ENCODE data around the gene CBFA2T3.

DNA sequence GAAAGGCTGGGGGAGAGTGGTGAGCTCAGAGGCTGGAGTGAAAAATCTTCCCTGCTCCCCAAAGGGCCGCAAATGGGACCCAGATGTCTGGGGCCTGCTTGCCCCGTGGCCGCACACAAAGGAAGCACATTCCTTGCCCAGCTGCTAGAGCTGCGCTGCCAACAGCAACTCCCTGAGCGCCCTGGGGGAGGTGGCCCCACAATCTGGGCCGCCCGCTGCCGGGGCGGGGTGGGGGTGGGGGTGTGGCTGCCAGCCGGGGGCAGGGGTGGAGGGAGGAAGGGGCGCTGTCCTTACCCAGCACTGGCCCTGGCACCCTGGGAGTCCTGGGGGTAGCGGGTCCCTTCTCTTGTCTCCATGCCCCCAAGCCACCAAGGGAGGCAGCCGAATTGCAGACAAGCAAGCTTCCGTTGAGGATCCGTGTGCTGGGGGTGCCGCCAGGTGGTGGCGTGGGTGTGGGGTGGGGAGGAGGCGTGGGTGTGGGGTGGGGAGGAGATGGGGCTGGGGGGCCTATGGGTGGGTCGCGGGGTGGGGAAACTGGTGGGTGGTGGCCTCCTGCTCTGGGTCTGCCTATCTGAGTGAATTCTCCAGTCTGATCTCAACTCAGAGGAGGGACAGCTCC is 62.1 kb downstream of the CBFA2T3 start:
- TF ChIP-seq SIN3A (IDR thresholded peaks at IDR 0.05; ENCODE audit: borderline replicate concordance, insufficient read depth, low read depth, low read length): no peak
- TF ChIP-seq, protein P1, sequence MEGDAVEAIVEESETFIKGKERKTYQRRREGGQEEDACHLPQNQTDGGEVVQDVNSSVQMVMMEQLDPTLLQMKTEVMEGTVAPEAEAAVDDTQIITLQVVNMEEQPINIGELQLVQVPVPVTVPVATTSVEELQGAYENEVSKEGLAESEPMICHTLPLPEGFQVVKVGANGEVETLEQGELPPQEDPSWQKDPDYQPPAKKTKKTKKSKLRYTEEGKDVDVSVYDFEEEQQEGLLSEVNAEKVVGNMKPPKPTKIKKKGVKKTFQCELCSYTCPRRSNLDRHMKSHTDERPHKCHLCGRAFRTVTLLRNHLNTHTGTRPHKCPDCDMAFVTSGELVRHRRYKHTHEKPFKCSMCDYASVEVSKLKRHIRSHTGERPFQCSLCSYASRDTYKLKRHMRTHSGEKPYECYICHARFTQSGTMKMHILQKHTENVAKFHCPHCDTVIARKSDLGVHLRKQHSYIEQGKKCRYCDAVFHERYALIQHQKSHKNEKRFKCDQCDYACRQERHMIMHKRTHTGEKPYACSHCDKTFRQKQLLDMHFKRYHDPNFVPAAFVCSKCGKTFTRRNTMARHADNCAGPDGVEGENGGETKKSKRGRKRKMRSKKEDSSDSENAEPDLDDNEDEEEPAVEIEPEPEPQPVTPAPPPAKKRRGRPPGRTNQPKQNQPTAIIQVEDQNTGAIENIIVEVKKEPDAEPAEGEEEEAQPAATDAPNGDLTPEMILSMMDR (IDR thresholded peaks at IDR 0.05): no peak
- no peak for TF ChIP-seq TCF7L2 (IDR thresholded peaks at IDR 0.05; ENCODE audit: low read depth, low read length)
- TF ChIP-seq POLR2AphosphoS5 (IDR thresholded peaks at IDR 0.05; ENCODE audit: low read depth, low read length): no peak
